ENCODE results near the gene NECAB2. TPM values are rescaled to one million over a fixed set of nuclear protein-coding genes. Genes with fewer than 3 reads are reported as not detected.

The NECAB2 gene
- total and polyA plus RNA-seq, 2 of the 8 experiments (the other 6 are each of a cell fraction or from before 2014, with no cell fraction given), result 3.6 to 4.2 TPM

- TF ChIP-seq ATF3 (IDR thresholded peaks at IDR 0.05; ENCODE audit: insufficient read depth, low read depth, low read length) (no peak), CEBPB (IDR thresholded peaks at IDR 0.05; ENCODE audit: low read depth, low read length) (no peak), BACH1 (IDR thresholded peaks at IDR 0.05; ENCODE audit: low read length) (no peak), CTBP2 (IDR thresholded peaks at IDR 0.05; ENCODE audit: borderline replicate concordance, insufficient read depth, insufficient read length, low read length) (no peak), CREB1 (IDR thresholded peaks at IDR 0.05) (no peak), CBX5 (IDR thresholded peaks at IDR 0.05; ENCODE audit: low read depth, low read length) (no peak)
Observed at GRCh38 chr16:84042879-84043485, 74.9 kb downstream of the NECAB2 start (continued).
